GM18520 (cell line): Measurements from ENCODE around the gene MAN1B1.
"Not testable (repeated sequence)": the region's sequence is repeated elsewhere in the genome, so short reads cannot be mapped to it uniquely, and the experiment has no call there.

Experiments
- ATAC-seq: cut with Tn5 transposase; IDR thresholded peaks from one replicate; pipeline ENCODE4 v1.9.1; 2021; ENCODE audit not compliant: unreplicated experiment

Gene MAN1B1

DNA sequence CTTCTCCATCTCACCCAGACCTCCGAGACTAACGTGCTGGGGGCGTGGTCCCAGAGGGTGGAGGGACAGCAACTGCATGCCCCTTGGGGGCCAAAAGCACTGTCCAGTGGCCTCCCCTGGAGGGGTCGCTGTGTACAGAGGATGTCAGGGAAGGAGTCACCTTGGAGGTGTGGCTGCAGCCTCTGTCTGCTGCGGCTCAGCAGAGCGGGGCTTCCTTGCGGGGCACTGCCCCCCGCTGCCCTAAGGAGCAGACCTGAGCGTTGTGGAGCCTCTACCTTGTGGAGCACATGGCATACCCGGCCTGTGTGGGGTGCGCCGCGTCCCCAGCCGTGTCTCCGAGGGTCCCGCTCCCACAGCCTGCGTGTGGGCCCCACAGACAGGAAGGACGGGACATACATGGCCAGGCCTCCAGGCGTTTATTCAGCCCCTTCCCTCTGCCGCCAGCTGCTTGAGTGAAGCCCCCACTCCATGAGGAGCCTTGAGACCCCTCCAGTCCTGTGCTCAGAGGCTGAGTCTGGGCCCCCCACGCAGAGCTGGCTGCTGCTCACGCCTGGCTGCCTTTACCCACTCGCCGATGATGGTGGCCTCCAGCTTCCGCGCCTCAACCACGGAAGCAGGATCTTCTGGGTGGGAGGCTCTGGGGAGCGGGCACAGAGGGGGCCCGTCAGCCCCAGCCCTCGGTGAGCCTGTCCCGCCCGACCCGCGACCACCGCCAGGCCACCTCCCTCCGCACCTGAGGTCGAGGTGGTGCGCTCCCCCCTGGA lies 23.5 kb downstream of the MAN1B1 start:
- no peak for ATAC-seq

DNA sequence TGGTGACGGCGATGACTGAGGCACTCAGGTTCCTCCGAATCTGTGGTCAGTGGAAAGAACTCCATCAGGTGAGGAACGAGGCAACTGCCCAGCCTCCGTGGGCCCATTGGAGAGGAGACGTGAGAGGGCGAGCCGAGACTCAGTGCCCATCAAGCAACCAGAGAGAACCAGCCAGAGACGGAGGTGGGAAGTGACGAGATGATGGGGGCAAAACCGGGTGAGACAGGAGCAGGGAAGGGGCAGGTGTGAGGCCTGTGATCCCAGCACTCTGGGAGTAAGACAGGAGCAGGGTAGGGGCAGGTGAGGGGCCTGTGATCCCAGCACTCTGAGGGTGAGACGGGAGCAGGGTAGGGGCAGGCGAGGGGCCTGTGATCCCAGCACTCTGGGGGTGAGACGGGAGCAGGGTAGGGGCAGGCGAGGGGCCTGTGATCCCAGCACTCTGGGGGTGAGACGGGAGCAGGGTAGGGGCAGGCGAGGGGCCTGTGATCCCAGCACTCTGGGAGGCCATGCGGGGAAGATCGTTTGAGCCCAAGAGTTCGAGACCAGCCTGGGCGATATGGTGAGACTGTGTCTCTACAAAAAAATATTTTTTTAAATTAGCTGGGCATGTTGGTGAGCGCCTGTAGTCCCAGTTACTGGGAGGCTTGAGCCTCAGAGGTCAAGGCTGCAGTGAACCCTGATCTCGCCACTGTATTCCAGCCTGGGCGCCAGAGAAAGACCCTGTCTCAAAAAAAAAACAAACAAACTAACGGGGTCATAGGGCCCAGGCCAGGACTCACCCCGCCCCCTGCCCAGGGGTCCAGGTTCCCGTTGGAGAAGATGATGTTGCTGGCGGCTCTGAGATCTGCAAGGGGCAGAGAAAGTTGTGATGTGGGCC lies 24.4 kb downstream of the MAN1B1 start:
- ATAC-seq, result no peak

DNA sequence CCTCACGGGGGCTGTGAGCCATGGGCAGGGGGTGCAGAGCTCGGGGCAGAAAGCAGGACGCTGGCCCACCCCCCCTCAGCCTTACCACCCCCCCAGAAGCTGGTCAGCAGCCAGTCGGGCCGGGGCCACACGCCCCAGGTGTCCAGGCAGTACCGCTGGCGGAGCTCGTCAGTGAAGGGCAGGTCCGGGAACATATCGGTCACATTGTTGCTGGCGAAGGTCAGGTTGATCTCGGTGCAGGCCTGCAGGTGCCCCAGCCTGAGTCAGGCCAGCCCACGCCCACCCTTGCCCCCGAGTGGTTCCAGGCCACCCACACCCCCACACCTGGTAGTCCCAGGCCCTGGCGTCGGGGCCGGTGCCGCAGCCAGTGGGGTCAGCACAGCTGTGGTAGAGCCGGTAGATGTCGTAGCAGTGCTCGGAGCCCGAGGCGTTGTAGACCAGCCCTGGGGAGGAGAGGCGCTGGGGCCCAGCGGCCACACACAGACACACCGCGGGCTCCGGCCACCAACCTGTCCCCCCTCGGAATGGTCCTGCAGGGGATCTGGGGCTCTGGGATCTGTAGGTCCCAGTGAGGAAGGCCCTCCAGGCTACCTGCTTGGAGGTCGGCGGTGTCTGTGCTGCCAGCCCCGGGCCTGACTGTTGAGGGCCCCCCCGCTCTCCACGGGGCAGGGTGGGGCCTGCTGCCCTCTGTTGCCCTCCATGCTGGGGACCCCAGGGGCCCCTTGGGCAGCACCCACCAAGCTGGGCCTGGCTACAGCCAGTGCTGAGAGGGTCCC lies 25.2 kb downstream of the MAN1B1 start:
- ATAC-seq, result no peak

DNA sequence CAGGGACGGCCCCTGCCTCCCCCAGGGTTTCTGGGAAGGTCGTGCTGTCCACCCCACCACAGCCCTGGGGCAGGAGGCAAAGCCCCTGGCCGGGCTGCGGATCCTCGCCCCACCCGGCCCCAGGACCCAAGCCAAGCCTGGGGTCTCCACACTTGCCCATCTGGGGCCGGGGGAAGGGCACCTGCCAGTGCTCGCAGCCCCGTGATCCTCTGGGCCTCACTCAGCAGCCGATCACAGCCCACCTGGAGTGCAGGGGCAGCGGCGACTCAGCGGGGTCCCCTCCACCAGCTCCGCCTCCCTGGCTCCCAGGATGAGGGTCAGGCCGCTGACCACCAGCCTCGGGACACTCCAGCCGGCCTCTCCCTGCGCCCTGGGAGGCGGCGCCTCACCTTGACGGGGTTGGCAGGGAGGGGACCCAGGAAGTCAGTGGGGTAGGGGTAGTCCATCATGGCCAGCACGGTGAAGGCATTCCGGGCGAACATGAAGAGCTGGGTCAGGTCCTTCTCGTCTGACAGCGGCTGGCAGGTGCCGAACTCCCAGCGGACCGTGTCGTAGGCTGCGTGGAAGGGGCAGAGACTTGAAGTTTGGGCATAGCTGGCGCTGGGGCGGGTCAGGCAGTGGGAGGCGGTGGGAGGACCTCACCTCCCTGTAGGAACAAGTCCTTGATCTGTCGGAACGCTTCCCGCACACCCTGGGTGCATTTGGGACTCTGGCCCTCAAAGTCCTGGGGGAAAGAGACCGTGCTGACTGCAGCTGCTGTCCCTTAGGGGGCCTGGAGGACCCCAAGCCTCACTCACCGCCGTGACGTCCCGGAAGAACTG lies 26.0 kb downstream of the MAN1B1 start:
- no peak for ATAC-seq

DNA sequence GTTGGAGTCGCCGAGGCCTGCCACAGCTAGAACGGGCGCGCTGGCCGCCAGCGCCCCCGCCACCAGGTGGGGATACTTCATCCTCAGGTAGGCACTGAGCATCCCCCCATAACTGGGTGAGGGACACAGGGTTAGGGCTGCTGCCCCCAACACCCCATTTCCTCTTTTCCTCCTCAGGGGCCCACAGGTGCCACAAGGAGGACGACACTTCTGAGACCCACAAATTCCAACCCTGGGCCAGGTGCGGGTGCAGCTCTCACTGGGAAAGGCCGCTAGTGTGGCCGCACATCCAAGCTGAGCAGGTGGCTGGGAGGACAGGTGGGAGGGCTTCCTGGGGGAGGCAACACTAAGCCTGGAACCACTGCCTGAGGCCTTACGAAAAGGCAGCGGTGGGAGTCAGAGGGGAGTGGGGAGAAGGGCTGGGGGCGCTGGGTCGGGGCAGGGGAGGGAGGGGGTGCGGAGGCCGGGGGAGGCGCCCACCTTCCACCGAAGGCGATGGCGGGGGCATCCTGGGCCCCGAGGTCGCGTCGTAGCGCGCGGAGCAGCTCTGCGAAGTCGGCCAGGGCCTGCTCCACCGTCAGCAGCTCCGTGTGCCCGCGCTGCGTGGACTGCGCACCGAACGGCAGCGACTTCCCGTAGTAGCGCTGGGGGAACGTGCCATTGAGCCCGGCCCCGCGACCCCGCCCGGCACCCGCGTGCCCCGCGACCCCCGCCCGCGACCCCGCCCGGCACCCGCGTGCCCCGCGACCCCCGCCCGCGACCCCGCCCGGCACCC lies 26.8 kb downstream of the MAN1B1 start:
- no peak for ATAC-seq

DNA sequence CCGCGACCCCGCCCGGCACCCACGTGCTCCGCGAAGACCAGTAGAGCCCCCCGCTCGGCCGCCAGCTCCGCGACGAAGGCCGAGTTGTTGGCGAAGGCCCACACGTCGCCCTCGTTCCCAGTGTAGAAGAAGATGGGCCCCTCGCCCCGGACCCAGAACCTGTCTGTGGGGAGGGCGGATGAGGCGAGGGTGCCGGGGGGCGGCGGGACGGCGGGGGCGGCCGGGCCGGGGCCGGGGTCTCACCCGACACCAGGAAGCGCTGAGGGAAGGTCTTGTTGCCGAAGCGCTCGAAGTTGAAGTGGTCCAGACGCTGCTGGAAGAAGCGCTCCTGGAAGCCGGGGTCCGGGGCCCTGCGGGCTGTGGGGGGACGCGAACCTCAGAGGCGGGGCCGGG lies 27.4 kb downstream of the MAN1B1 start:
- no peak for ATAC-seq

DNA sequence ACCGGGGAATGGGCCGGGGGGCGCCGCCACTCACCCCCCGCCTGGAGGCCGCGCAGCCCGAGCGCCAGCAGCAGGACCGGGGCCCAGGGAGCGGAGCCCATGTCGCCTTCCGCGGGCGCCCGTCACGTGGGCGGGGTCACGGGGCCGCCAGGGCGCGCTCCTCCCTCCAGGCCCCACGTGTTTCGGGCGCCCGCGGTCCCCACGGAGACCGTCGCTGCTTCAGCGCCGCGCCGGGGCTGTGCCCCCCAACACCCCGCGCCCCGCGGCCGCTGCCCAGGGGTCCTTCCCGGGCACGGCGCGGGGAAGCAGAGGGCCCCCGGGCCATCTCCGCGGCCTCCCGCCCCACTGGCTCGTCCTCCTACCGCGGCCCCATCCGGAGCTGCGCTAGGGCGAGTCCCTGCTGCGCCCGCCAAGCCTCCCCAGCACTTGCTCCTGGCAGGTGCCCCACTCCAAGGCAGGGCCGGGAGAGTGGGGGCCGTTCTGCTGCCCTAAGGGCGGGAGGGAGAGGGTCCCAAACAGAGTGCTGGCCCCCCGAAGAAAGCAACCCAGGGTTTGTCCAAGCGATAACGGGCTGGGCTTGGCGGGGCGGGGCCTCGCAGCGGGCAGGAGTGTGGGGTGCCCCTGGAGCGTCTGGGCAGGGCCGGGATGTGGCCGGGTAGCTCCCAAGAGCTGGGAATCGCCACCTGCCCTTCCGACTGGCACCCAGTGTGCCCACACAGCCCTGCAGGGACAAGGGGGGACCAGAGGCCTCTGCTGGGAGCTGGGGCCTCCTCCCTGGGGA lies 28.0 kb downstream of the MAN1B1 start, which contains the start of gene DPP7:
Gene DPP7, minus strand, starts transcription at position 121 of the 781 bp plus-strand sequence. Its CDS starts 20 bp downstream, at position 101.
- peak; percentile 56 for ATAC-seq

DNA sequence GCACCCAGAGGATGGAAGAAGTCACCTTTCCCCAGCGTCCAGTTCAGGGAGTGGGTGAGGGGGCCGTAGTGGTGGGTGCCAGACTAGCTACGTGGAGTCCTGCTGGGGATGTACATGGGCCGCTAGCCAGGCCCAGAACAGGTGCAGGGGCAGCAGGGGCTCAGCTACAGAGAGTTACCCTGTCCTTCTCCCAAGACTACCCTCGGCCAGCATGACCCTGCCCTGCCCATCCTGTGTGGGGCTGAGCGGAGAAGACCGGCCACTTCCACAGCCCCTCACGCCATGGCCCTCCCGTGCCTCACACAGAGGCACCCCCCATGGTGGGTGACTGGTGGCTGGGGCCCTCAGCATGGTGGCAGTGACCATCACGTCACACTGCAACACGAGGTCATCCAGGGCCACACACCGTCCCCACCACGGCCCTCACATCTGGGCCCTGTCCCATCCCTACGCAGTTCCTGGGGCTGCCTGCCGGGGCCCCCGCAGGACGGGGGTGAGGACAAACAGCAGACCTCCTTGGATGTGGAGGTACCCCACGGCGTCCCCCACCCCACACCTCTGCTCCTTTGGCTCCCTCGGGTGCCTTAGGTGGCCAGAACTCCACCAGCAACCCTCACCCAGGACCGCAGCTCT lies 28.7 kb downstream of the MAN1B1 start:
- ATAC-seq, result no peak

DNA sequence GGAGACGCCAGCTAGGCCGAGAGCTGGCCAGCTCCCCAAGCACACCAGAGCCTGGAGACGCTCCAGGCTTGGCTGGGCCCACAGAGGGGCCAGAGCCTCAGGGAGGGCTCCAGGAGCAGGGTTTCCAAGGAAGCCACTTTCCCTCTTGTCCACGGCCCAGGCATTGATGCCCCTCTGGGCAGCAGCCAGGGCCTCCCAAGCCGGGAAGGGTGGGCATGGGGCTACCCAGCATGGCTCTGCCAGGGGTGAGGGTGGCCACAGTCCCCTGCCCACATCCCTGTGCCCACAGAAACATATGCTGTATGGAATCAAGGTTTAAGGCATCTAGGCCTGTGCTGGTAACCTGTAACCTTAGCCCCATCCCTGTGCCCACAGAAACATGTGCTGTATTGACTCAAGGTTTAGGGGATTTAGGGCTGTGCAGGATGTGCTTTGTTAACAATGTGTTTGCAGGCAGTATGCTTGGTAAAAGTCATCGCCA lies 29.3 kb downstream of the MAN1B1 start:
- no peak for ATAC-seq

DNA sequence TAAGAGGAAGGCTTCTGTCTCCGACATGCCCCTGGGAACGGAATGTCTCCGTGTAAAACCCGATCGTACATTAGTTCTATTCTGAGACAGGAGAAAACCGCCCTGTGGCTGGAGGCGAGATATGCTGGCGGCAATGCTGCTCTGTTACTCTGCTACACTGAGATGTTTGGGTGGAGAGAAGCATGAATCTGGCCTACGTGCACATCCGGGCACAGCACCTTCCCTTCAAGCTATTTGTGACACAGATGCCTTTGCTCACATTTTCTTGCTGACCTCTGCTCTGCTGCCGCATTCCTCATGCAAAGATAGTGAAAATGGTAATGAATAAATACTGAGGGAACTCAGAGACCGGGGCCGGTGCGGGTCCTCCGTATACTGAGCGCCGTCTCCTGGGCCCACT lies 29.9 kb downstream of the MAN1B1 start:
- no peak for ATAC-seq

DNA sequence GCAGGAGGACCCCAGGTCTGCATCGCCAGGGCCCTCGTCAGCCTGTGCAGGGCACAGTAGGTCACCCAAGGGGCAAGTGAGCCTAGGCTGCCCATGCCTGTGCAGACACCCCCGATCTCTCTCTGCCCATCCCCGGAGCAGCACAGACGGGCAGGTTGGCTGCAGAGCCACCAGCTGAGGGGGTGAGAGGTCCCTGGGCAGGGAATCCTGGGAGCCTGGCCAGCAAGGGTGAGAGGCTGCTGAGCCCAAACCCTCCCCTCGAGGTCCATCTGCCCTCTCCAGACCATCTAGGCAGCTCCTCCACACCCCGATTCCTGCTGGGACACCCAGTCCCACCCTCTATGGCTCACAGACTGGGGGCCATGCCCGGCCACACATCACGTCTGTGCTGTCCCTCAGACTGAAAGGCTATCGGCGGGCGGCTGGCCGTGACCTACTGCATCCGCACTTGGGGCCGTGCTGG lies 30.5 kb downstream of the MAN1B1 start:
- no peak for ATAC-seq

DNA sequence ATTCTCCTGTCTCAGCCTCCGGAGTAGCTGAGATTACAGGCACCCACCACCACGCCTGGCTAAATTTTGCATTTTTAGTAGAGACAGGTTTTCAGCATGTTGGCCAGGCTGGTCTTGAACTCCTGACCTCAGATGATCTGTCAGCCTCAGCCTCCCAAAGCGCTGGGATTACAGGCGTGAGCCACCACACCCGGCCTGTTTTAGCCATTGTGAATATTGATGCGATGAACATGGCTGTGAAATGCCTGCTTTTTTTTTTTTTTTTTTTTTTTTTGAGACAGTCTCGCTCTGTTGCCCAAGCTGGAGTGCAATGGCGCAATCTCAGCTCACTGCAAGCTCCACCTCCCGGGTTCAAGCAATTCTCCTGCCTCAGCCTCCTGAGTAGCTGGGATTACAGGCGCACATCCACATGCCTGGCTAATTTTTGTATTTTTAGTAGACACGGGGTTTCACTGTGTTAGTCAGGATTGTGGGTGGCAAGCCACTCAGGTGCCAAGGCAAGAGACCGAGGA lies 31.4 kb downstream of the MAN1B1 start:
- ATAC-seq, result not testable (repeated sequence)

DNA sequence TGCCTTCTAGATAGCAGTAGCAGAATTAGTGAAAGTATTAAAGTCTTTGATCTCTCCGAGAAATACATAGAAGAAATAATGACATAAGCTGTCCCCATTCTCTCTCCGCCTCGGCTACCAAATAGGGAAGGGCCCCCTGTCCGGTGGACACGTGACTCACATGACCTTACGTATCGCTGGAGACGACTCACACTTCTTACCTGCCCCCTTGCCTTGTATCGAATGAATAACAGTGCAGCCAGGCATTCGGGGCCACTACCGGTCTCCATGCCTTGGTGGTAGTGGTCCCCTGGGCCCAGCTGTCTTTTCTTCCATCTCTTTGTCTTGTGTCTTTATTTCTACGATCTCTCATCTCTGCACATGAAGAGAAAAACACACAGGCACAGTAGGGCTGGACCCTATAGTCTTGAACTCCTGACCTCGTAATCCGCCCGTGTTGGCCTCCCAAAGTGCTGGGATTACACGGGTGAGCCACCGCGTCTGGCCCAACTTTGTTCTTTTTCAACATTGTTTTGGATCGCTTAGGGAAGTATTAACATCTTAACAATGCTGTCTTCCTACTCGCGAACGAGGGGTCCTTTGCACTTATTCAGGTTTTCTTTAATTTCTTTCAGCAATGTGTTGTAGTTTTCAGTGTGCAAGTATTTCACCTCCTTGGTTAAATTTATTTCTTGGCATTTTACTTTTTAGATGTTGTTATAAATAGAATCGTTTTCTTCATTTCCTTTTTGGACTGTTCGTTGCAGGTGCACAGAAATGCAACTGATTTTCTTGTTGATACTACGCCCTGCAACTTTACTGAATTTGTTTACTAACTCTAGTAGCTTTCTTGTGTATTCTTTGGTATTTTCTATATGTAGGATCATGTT lies 35.4 kb downstream of the MAN1B1 start:
- ATAC-seq, result not testable (repeated sequence)

DNA sequence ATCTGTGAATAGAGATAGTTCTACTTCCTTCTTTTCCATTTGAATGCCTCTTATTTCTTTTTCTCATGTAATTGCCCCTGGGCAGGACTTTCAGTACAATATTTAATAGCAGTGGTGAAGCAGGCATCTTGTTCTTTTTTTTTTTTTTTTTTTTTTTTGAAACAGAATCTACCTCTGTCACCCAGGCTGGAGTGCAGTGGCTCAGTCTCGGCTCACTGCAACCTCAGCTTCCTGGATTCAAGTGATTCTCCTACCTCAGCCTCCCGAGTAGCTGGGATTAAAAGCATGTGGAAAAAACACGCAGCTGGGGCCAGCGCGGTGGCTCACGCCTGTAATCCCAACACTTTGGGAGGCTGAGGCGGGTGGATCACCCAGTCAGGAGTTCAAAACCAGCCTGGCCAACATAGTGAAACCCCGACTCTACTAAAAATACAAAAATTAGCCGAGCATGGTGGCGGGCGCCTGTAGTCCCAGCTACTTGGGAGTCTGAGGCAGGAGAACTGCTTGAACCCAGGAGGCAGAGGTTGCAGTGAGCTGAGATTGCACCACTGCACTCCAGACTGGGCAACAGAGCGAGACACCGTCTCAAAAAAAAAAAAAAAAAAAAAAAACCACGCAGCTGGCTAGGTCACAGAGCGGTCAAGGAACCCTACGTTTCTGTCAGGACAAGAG lies 36.1 kb downstream of the MAN1B1 start:
- ATAC-seq, result not testable (repeated sequence)

DNA sequence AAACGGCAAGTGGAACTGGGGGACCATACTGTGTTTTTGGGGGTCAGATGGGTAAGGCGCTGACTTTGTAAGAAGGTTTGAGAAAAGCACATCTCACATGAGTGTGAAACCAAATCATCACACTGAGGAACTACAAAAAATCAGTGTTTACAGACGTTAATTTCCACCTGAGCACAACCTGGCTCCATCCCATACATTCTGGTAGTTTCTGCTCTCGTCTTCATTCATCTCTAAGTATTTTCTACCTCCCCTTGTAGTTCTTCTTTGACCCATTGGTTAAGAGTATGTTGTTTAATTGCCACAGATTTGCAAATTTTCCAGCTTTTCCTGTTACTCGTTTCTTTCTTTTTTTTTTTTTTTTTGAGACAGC lies 36.7 kb downstream of the MAN1B1 start:
- ATAC-seq, result no peak

DNA sequence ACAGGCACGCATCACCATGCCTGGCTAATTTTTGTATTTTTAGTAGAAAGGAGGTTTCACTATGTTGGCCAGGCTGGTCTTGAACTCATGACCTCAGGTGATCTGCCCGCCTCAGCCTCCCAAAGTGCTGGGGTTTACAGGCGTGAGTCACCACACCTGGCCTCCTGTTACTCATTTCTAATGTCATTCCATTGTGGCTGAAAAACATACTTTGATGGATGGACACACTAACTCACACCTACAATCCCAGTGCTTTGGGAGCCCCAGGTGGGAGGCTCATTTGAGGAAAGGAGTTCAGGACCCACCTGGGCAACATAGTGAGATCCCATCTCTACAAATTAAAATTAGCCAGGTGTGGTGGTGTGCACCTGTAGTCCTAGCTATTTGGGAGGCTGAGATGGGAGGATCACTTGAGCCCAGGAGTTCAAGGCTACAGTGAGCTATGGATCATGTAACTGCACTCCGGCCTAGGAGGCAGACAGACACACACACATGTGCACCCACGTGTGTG lies 37.2 kb downstream of the MAN1B1 start:
- ATAC-seq, result not testable (repeated sequence)
